ENCODE measurements around the gene PIK3CD.

PIK3CD gene

DNA sequence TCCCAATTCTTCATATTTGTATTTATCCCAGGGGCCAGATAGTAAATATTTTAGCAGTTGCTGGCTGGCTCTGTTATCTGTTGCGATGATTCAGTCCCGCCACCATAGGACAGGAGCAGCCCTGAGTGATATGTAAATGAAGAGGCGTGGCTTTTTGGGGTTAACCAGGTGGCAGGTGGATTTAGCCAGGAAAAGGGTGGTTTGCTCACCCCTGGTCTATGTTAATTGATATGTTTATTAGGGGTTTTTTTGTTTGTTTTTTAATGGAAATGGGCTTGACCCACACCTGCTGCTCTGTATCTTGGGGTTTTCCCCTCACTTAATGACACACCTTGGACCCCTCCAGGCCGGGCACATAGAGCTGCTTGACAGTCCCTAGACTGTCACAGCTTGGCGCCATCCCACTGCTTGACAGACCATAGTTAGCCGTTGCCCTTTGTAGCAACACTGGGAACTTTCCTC, 62.8 kb downstream of the PIK3CD start:
- Histone ChIP-seq H3K4me3 (ENCODE audit: control insufficient read depth in 1 of 7, extremely low read depth in 1 of 7, insufficient read depth in 4 of 7, low read depth in 2 of 7, low read length in 6 of 7) (no peak overlapping the region), H3K36me3 (ENCODE audit: control insufficient read depth in 4 of 4, insufficient read depth in 4 of 4, low read length in 3 of 4) (peaks cover 19 to 59% (median 44%) of the 10 kb centered on the region in 4 experiments), H3K9me3 (ENCODE audit: control extremely low read depth in 1 of 5, control insufficient read depth in 4 of 5, insufficient read depth in 2 of 5, low read depth in 1 of 5, low read length in 4 of 5) (no peaks in the 10 kb centered on the region), H3K27ac (ENCODE audit: insufficient read depth in 1 of 2, low read depth in 1 of 2, low read length in 2 of 2, poor library complexity in 1 of 2, severe bottlenecking in 2 of 2) (no peak overlapping the region), H3K4me1 (ENCODE audit: control extremely low read depth in 1 of 4, control insufficient read depth in 4 of 4, insufficient read depth in 4 of 4, low read length in 3 of 4) (peaks cover 3 to 37% (median 31%) of the 10 kb centered on the region in 4 experiments), H3K27me3 (replicated peaks in 2 of 5; ENCODE audit: control insufficient read depth in 4 of 5, insufficient read depth in 5 of 5, low read length in 4 of 5) (no peaks in the 10 kb centered on the region)
- ChIA-PET CTCF (interaction anchor here (0.6 to 2.2 kb wide), 5 partner anchors 11 to 140 kb away, joined by 3 to 7 read pairs (median 4); no protein-coding TSS in a partner anchor), POLR2A (no interaction called here)
- 96% methylated on average over 4 of the region's 6 CpGs for WGBS (ENCODE audit: insufficient coverage)
- DNase-seq: no peak

DNA sequence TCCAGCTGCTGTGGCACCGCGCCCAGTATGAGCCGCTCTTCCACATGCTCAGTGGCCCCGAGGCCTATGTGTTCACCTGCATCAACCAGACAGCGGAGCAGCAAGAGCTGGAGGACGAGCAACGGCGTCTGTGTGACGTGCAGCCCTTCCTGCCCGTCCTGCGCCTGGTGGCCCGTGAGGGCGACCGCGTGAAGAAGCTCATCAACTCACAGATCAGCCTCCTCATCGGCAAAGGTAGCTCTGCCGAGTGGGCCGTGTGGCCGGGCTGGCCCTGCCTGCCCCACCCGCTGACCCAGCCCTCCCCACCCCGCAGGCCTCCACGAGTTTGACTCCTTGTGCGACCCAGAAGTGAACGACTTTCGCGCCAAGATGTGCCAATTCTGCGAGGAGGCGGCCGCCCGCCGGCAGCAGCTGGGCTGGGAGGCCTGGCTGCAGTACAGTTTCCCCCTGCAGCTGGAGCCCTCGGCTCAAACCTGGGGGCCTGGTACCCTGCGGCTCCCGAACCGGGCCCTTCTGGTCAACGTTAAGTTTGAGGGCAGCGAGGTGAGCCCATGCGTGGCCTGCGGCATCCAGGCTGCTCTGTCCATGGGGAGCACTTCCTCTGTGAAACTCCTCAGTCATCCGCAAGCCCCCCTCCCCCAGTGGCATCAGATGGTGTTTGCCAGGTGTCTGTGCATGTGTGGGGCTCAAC, 64.2 kb downstream of the PIK3CD start:
- 94% methylated on average over 39 of the region's 40 CpGs for WGBS (ENCODE audit: insufficient coverage)
- Histone ChIP-seq H3K9me3 (ENCODE audit: control extremely low read depth in 1 of 5, control insufficient read depth in 4 of 5, insufficient read depth in 2 of 5, low read depth in 1 of 5, low read length in 4 of 5) (no peaks in the 10 kb centered on the region), H3K27me3 (replicated peaks in 2 of 5; ENCODE audit: control insufficient read depth in 4 of 5, insufficient read depth in 5 of 5, low read length in 4 of 5) (no peaks in the 10 kb centered on the region), H3K27ac (ENCODE audit: insufficient read depth in 1 of 2, low read depth in 1 of 2, low read length in 2 of 2, poor library complexity in 1 of 2, severe bottlenecking in 2 of 2) (peak overlapping the region in 1 of 2 experiments; percentile 91), H3K4me3 (ENCODE audit: control insufficient read depth in 1 of 7, extremely low read depth in 1 of 7, insufficient read depth in 4 of 7, low read depth in 2 of 7, low read length in 6 of 7) (no peak overlapping the region), H3K36me3 (ENCODE audit: control insufficient read depth in 4 of 4, insufficient read depth in 4 of 4, low read length in 3 of 4) (peaks cover 13 to 63% (median 47%) of the 10 kb centered on the region in 4 experiments), H3K4me1 (ENCODE audit: control extremely low read depth in 1 of 4, control insufficient read depth in 4 of 4, insufficient read depth in 4 of 4, low read length in 3 of 4) (peaks cover 3 to 43% (median 31%) of the 10 kb centered on the region in 4 experiments)
- ChIA-PET CTCF (interaction anchor here (0.8 to 3.2 kb wide), 4 partner anchors 10 to 100 kb away, joined by 3 to 14 read pairs (median 5); no protein-coding TSS in a partner anchor), POLR2A (no interaction called here)
- DNase-seq: no peak

DNA sequence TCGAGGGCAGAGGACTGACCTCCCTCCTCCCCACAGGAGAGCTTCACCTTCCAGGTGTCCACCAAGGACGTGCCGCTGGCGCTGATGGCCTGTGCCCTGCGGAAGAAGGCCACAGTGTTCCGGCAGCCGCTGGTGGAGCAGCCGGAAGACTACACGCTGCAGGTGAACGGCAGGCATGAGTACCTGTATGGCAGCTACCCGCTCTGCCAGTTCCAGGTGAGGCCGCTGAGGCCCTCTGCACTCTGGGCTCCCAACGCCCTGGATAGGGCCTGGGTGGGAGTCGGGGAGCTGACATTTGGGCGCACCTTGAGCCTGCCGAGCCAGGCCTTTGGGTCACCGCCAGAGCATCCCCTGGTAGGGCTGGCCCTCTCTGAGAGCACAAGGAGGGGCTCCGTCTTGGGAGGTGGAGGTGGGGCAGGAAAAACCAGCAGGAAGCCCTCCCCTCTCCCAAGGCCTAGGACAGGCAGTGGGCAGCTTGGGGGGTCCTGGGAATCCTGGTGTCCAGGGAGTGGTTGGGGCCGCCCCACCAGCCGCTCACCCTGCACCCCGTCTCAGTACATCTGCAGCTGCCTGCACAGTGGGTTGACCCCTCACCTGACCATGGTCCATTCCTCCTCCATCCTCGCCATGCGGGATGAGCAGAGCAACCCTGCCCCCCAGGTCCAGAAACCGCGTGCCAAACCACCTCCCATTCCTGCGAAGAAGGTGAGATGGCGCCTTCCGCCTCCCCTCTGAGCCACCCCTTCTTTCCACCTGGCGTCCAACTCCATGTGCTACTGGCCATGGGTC, 65.1 kb downstream of the PIK3CD start:
- WGBS (ENCODE audit: insufficient coverage): 94% methylated on average over 22 of the region's 29 CpGs

DNA sequence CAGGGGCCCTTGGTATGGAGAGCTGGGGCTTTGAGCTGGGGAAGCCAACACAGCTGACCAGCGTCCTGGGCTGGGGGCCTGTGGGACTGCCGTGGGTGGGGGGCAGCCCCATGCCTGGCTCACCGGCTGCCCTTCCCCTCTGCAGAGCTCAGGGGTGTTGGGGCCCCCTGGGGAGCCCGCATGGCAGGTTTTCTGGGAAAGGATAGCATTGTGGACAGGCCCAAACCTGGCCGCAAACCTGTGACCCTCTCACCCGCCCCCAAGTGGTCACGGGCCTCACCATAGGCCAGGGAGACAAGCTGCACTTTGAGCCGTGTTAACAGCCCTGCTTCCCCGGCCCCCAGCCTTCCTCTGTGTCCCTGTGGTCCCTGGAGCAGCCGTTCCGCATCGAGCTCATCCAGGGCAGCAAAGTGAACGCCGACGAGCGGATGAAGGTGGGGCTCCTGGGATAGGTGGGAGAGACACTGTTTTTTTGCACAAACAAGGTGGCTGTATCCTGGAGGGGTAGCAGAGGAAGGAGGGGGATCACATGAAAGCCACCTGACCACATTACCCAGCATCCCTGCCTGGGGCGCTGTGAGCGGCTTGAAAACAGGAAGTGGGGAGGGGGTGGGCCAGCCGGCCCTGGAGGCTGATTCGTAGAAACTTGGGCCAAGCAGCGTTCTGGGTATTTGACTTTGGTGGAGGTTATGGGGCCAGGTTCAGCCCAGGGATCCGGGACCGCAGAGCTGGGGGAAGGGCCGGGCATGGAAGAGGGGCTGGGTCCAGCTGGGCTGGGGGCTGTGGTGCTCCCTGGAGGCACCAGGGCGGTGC, 65.9 kb downstream of the PIK3CD start:
- Histone ChIP-seq H3K4me1 (ENCODE audit: control extremely low read depth in 1 of 4, control insufficient read depth in 4 of 4, insufficient read depth in 4 of 4, low read length in 3 of 4) (peaks cover 3 to 43% (median 31%) of the 10 kb centered on the region in 4 experiments), H3K27ac (ENCODE audit: insufficient read depth in 1 of 2, low read depth in 1 of 2, low read length in 2 of 2, poor library complexity in 1 of 2, severe bottlenecking in 2 of 2) (peak overlapping the region; percentile 64 to 91), H3K4me3 (ENCODE audit: control insufficient read depth in 1 of 7, extremely low read depth in 1 of 7, insufficient read depth in 4 of 7, low read depth in 2 of 7, low read length in 6 of 7) (peak overlapping the region; percentile 15 to 79 (median 62)), H3K9me3 (ENCODE audit: control extremely low read depth in 1 of 5, control insufficient read depth in 4 of 5, insufficient read depth in 2 of 5, low read depth in 1 of 5, low read length in 4 of 5) (no peaks in the 10 kb centered on the region), H3K36me3 (ENCODE audit: control insufficient read depth in 4 of 4, insufficient read depth in 4 of 4, low read length in 3 of 4) (peaks cover 8 to 71% (median 52%) of the 10 kb centered on the region in 4 experiments), H3K27me3 (replicated peaks in 2 of 5; ENCODE audit: control insufficient read depth in 4 of 5, insufficient read depth in 5 of 5, low read length in 4 of 5) (no peaks in the 10 kb centered on the region)
- ChIA-PET POLR2A (interaction anchor here (0.5 to 1.2 kb wide), 6 partner anchors 9 to 102 kb away, joined by 3 to 5 read pairs (median 3); no protein-coding TSS in a partner anchor), CTCF (interaction anchor here (0.7 to 3.2 kb wide), 10 partner anchors 8 to 119 kb away, joined by 3 to 14 read pairs (median 4); no protein-coding TSS in a partner anchor)
- peak; percentile 87 to 97 (median 96) for DNase-seq
- WGBS (ENCODE audit: insufficient coverage): 0% methylated on average over 22 of the region's 25 CpGs

More for the DNA sequence above, 65.1 kb downstream of the PIK3CD start:
- peaks cover 3 to 43% (median 31%) of the 10 kb centered on the region in 4 experiments for H3K4me1 ChIP-seq (ENCODE audit: control extremely low read depth in 1 of 4, control insufficient read depth in 4 of 4, insufficient read depth in 4 of 4, low read length in 3 of 4)
- CTCF ChIA-PET: interaction anchor here (0.7 to 3.2 kb wide), 8 partner anchors 8 to 101 kb away, joined by 3 to 14 read pairs (median 4); no protein-coding TSS in a partner anchor
- DNase-seq: no peak
- H3K27ac ChIP-seq (ENCODE audit: insufficient read depth in 1 of 2, low read depth in 1 of 2, low read length in 2 of 2, poor library complexity in 1 of 2, severe bottlenecking in 2 of 2): peak overlapping the region; percentile 64 to 91
- H3K36me3 ChIP-seq (ENCODE audit: control insufficient read depth in 4 of 4, insufficient read depth in 4 of 4, low read length in 3 of 4): peaks cover 7 to 66% (median 47%) of the 10 kb centered on the region in 4 experiments
- peak overlapping the region; percentile 15 to 79 (median 62) for H3K4me3 ChIP-seq (ENCODE audit: control insufficient read depth in 1 of 7, extremely low read depth in 1 of 7, insufficient read depth in 4 of 7, low read depth in 2 of 7, low read length in 6 of 7)
- H3K27me3 ChIP-seq (replicated peaks in 2 of 5; ENCODE audit: control insufficient read depth in 4 of 5, insufficient read depth in 5 of 5, low read length in 4 of 5): no peaks in the 10 kb centered on the region
- POLR2A ChIA-PET: interaction anchor here (0.8 to 1.2 kb wide), 4 partner anchors 8 to 101 kb away, joined by 3 read pairs; no protein-coding TSS in a partner anchor
- H3K9me3 ChIP-seq (ENCODE audit: control extremely low read depth in 1 of 5, control insufficient read depth in 4 of 5, insufficient read depth in 2 of 5, low read depth in 1 of 5, low read length in 4 of 5): no peaks in the 10 kb centered on the region

DNA sequence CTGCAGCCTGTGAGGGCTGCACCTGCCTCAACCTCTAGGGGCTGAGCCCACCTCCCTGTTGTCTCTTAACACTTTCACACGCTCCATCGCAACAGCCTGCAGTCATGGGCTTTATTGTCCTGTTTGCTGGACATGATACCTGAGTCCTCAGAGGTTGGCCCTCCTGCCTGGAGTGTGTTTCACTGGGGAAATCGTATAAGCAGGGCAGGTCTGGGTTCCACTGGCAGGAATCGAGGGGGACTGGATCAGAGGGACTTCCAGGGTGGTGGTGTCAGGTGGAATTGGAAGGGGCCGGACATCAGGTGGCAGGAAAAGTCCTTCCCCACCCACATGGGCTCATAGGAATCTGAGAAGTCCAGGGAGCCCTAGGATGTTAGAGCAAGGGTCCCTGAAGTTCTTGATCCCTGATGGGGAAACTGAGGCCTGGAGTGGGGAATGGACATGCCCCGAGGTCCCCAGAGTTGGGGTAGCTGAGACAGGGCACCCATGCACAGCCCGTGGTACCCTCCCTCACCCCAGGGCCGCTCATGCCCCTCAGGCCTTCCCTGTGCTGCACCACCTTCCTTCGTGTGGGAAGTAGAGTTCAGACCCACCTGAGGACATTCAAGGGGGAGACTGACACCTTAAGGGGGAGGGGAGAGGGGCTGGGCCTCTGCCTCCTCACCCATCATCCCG, 66.6 kb downstream of the PIK3CD start:
- ChIA-PET CTCF (interaction anchor here (0.7 to 3.2 kb wide), 7 partner anchors 10 to 120 kb away, joined by 3 to 14 read pairs (median 4); no protein-coding TSS in a partner anchor), POLR2A (interaction anchor here (0.5 to 1.2 kb wide), 3 partner anchors 52 to 91 kb away, joined by 3 to 5 read pairs (median 3); no protein-coding TSS in a partner anchor)
- DNase-seq: no peak
- H3K9me3 ChIP-seq (ENCODE audit: control extremely low read depth in 1 of 5, control insufficient read depth in 4 of 5, insufficient read depth in 2 of 5, low read depth in 1 of 5, low read length in 4 of 5): peaks cover 0 to 6% (median 5%) of the 10 kb centered on the region in 5 experiments
- peak overlapping the region; percentile 35 to 91 for H3K27ac ChIP-seq (ENCODE audit: insufficient read depth in 1 of 2, low read depth in 1 of 2, low read length in 2 of 2, poor library complexity in 1 of 2, severe bottlenecking in 2 of 2)
- H3K36me3 ChIP-seq (ENCODE audit: control insufficient read depth in 4 of 4, insufficient read depth in 4 of 4, low read length in 3 of 4): peaks cover 10 to 76% (median 57%) of the 10 kb centered on the region in 4 experiments
- WGBS (ENCODE audit: insufficient coverage): 77% methylated on average over 8 of the region's 10 CpGs
- H3K4me3 ChIP-seq (ENCODE audit: control insufficient read depth in 1 of 7, extremely low read depth in 1 of 7, insufficient read depth in 4 of 7, low read depth in 2 of 7, low read length in 6 of 7): peak overlapping the region in 5 of 7 experiments; percentile 15 to 79 (median 64)
- peaks cover 3 to 43% (median 31%) of the 10 kb centered on the region in 4 experiments for H3K4me1 ChIP-seq (ENCODE audit: control extremely low read depth in 1 of 4, control insufficient read depth in 4 of 4, insufficient read depth in 4 of 4, low read length in 3 of 4)
- H3K27me3 ChIP-seq (replicated peaks in 2 of 5; ENCODE audit: control insufficient read depth in 4 of 5, insufficient read depth in 5 of 5, low read length in 4 of 5): no peaks in the 10 kb centered on the region

Data from common myeloid progenitor, CD34-positive (primary cell).